Esophagus mucosa (tissue), 1 donor: ENCODE data around the gene SLC26A6. TPM values are rescaled to one million over a fixed set of nuclear protein-coding genes. Genes with fewer than 3 reads are reported as not detected.

Experiments
- ATAC-seq: fragments of 200-7000 bp; cut with Tn5 transposase; one replicate; pipeline ENCODE4 v1.9.1; 2020
- total RNA-seq: library from RNA; stranded (reverse); gene quantifications from one replicate; pipeline ENCODE4 v1.2.4, GENCODE V29; 2023
- donor health status: DM: yes; HTN: yes; CAD: no.

SLC26A6 gene
- total RNA-seq, 1 donor from 2014 or later: 7.9 TPM

DNA sequence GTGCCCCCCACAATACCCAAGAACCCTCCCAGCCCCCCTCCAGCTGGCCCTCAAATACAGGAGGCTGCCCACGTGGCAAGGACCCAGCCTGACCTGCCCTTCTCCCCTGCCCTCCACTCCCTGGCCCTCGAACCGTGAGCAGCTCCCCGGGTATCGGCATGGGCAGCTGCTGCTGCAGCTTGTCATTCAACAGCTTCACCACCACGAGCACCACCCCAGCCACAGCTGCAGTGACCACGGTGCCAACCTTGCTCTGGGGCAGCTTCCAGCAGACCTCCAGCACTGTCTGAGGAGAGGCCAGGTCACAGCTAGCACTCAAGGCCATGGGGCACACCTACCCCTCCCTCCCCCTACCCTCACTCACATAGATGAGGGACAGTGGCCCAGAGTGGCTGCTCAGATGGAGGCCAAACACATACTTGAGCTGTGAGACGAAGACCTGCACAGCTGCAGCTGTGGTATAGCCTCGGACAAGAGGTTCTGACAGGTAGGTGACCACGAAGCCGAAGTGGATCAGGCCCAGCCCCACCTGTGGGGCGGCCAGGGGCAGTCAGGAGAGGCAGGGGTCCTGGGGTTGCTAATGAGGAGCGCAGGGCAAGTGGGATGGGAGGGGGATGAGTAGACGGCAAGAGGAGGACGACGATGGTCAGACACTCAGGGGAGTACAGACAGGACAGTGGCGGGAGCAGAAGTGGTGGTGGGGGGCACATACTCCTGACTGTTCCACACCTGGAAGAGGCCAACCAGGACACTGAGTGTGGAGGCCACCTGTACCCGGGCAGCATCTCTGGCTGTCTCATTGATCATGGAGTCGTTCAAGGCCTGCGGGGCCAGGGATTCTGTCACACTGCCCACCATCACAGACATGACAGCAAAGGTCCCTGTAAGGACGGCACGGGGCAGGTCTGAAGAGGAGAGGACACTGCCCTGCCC is 3.5 kb downstream of the SLC26A6 start:
- ATAC-seq: no peak

DNA sequence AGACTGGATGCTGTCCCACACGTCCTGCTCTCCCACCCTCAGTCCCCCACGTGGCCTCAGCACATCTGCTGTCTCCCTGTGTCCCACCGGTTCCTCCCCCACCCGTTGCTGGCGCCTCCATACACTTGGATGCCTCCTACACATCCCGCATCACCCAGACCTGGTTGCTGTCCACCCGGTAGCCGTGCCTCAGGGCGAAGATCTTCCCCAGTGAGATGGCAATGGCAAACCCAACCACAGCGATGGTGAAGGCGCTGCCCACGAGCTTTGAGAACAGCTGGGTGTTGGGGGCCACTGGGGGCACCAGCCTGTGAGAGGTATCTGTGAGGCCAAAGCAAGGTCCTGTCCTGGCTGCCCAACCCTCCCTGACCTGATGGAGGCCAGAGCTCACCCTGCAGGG is 4.4 kb downstream of the SLC26A6 start:
- ATAC-seq: no peak

DNA sequence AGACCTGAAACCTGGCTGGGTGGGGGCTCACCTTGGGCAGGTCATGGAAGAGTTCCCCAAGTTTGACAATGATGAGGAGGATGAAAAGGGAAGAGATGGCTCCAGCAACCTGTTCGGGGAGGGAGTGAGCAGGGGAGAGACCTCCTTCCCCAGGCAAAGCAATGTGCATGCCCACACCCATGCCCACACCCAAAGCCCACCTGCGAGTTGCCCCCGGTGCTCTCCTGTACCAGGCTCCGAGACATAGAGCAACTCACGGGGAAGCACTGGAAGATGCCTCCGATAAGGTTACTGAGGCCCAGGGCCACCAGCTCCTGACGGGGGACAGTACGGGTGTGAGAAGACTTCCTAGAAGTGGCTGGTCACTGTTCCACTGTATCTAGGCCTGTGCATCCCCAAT is 4.9 kb downstream of the SLC26A6 start:
- ATAC-seq: no peak

DNA sequence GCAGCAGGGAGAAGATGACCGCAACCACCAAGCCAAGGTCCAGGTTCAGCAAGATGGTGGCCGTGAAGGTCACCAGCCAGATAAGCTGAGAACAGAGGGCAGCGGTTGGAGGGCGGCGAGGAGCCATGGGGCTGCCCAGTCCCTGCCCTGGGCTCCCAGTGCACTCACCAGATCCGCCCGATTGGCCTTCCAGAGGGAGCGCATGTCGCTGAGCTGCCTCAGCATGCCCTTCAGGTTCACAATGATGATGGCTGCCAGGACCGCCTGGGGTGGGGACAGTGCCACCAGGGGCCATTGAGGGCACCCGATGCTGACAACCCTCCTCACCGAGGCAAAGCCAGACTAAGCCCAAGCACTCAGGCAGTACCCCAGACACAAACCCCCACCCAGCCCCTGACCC is 5.4 kb downstream of the SLC26A6 start:
- ATAC-seq: no peak

DNA sequence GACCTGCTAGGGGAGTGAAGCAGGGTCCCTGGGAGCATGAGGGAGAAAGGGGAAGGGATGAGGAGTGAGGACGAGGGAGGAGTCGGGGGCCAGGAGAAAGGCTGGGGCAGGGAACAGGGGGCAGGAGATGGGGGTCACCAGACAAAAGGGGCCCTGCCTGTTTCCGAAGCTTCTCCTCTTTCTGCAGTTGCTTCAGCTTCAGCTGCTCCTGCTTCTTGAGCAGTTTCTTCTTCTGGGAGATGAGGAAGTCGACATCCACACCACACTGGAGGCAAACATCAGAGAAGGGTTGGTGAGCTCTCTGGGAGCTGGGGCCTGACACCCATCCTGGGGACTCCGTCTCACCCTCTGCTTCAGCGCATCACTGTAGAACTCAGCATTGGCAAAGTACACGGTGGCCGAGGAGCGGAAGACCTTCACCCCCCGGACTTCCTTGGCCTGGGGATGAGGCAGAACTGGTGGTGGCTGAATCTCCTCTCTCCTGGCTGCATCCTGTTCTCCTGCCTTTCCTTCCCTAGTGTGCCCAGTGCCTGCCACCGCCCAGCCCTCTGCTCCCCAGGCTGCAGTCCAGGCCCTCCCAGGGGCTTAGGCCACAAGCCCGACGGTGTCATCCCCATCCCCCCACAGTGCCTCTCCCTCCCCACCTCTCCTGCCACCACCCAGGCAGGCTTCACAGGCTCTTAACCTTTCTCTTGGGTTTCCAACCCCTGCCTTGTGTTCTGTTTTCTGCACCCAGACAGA is 6.8 kb downstream of the SLC26A6 start:
- no peak for ATAC-seq

DNA sequence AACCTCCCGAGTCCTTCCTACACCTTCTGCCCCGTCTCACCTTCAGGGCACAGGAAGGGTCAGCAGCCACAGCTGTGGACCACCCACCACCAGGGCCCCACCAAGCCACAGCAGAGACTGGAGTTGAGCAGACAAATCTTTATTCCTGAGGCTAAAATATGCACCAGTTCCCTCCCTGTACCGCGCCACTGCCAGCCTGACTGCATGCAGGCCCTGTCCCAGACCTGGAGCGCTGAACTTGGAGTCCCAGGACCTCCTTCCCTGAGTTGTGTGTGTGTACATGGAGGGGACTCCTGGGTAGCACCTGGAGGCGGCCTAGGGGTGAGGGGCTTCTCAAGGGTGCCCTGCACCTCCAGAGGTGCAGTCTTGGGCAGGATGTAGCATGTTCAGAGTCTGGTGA is 9.7 kb downstream of the SLC26A6 start:
- no peak for ATAC-seq

DNA sequence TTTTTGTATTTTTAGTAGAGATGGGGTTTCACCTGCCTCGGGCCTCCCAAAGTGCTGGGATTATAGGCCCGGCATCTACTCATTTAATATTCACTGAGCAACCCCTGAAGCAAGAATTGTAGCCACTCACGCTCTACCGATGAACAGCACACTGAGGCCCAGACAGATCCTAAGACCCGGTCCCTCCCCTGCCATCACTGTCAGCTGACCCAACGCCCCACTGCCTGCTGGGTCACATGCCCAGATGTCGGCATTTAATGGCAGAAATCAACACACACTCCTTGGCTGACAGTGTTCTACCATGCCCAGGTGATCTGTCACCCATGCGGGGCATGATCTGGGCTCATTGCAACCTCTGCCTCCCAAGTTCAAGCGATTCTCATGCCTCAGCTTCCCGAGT is 10.5 kb downstream of the SLC26A6 start:
- no peak for ATAC-seq

DNA sequence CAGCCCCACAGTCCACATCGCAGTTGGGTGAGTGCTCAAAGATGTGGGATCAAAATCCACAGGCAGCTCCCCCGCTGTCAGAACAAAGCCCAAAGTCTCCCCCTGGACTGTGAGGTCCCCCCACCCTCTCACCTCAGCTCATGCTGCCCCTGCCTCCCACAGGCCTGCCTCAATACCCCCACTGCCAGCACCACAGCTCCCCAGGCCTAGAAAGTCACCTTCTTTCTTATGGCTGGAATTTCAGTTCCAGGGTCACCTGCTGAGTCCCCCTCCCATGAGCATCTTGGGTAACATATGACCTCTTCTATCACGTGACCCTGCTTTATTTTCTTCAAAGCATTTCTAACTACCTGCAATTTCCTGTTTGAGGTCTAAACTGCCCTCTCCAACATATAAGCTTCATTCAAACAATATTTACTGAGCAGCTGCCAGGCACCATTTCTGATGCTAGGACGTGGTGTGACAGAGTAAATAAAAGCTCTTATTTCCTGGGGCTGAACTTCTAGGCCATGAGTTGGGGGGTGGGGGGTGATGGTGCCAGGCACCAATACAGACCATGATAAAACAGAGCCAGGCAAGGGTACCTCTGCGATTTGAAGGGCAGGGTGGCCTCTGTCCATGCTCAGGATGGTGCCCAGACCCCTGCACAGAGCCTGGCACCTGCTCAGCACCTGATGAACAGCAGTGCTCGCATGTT is 11.3 kb downstream of the SLC26A6 start:
- ATAC-seq: no peak

DNA sequence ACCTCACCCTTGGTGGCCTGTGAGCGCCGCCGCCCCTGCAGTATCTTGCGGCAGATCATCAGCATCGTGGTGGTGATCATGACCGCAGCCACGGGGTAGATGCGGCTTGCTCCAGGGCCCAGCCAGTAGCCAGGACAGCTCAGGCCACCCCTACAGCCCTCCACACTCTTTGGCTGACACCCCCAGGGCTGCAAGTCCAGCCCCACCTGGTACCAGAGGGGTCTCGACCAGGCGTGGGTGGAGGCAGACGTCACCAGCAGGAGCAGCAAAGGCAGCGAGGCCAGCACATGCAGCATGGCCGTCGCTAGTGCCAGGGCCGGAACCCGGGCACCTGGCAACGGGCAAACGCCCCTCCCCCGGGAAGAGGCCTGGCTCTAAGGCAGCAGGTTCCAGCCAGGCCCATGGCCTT is 13.8 kb downstream of the SLC26A6 start, which contains the start of gene TMEM89:
Gene TMEM89 (minus strand): TSS at position 309 of the 409 bp plus-strand sequence. CDS start 13 bp downstream, at position 296.
- ATAC-seq: peak; percentile 18

DNA sequence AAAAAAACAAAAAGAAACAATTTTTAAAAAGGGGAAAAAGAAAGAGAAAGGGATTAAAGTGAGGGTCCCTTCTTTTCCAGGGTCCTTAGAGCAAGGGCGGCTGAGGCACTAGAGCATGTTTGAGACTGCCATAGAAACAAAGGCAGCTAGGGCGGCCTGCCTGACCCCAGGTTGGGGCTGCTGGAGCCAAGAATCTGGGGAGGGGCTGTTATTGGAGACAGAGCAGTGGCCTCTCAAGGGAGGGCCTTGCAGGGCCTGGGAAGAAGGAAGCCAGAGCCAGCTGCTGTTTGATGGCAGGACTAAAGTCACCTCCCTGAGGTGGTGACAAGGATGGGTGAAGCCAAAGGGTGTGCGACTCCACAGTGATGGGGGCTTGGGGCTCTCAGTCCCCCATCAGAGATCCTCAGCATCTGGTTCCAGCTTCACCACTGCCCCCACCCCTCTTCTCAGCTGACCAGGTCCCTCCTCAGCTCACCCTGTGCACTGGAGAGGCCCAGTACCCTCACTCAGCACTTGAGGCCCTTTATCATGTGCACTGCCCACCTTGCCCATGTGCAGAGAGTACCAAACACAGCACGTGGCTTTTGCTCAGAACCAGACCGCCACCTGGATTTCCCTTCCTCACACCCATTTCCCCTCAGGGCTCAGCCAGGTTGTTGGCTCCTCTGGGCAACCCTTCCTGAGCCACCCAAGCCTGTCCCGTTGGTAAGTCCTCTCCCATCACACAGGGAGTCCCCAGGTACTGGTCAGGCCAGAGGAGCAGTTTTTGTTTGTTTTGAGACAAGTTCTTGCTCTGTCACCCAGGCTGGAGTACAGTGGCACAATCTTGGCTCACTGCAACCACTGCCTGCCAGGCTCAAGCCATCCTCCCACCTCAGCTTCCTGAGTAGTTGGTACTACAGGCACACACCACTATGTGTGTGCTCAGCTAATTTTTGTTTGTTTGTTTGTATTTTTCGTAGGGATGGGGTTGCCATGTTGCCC is 15.4 kb downstream of the SLC26A6 start:
- peak; percentile 36 for ATAC-seq

DNA sequence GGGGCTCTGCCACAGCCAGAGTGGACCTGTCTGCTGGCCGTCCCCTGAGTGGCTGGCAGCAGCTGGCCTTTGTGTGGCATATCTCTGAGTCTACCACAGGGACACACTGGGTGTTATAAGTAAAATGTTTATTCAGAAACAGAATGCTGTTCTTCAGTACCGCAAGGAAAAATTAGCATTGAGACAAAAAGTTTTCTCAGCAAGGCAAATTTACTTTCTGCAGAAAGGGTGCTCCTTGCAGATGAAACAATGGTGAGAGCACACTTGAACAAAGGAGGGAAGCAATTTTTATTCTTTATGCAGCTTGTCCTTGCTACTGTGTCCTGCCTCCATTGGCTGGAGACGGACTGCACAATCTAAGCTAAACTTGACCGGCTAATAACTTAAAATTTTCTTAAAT is 17.7 kb downstream of the SLC26A6 start:
- no peak for ATAC-seq

DNA sequence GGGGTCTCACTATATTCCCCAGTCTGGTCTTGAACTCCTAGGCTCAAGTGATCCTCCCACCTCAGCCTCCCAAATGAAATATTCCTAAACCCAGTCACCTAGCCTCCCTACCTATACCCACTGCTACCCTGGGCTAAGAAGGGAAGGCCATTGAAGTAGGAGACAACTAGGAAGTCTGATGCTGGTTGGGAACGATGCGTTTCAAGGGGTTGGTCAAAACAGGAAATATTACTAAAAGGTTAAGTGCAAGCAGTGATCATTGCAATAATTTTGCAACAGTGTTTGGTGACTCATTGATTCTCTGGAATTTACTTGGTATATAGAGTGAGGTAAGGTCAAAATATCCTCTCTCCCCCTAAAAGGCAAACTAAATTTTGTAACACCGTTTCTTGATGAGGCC is 21.2 kb downstream of the SLC26A6 start:
- ATAC-seq: peak; percentile 62

DNA sequence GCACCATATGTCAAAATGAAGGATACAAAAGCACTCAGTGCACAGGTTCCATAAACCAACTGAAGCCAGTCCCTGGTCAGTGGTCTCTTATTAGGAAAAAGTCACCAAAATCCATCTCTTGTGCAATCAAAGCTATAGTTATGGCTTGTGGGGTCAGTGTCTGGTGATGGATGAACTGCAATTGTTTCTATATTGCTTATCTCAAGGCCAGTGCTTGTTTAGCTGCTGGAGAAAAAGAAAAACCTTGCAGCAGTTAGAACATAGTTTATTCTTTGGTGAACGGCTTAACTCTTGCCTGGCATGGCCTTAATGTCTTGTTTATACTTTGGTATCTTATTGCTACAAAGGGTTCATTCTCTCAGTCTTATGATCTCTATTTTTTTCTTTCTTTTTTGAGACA is 23.0 kb downstream of the SLC26A6 start:
- no peak for ATAC-seq

DNA sequence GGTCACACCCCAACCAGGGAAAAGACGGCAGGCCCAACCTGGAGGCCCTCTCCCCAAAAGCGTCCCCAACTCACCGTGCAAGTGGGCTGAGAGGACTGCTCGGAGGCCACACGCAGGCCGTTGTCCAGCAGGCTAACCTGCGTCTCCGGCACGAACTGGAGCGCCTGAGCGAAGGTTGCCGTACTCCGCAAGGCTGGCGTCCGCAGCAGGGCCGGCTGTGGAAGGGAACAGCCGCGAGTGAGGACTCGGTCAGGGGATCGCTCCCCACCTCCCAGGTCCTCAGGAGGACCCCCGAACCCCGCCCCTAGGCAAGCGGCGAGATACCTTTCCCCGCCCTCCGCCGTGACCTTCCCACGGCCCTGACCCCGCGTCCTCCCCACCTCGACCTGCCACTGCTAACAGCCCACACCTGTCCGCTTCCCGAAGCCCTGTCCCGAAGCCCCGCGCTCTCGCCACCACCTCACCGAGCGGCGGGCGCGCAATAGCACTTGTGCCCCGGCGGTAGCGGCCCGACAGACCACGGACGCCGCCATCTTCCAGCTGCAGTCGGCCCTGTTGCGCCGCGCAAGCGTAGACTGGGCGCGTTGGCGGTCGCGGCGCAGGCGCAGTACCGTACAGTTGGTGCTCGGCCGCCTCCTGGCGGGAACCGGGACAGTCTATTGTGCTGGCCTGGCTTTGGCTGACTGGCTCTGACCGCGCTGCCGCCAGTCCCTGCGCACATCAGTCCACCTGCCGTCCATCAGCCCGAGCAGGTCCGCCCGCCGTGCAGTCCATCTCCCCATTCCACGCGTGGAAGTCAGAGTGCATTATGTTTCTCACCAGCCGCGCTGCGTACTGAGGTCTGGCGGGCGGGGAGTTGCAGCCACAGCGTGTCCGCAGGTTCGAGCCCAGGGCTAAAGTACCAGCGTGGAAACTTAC is 25.9 kb downstream of the SLC26A6 start, which contains the start of gene UQCRC1:
Gene UQCRC1 (minus strand): TSS at position 559 of the 918 bp plus-strand sequence. CDS start 26 bp downstream, at position 533.
- ATAC-seq: peak; percentile 98

DNA sequence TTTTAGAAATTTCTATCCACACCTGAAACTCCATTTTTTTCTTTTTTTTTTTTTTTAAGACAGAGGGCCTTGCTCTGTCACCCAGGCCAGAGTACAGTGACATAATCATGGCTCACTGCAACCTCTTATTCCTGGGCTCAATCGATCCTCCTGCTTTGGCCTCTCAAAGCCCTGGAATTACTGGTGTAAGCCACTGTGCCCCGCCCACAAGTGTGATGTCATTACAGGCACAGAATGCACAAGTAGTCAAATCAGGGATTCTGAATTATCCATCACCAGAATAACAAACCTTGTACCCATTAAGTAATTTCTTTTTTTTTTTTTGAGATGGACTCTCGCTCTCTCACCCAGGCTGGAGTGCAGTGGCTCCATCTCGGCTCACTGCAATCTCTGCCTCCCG is 27.7 kb downstream of the SLC26A6 start:
- no peak for ATAC-seq

DNA sequence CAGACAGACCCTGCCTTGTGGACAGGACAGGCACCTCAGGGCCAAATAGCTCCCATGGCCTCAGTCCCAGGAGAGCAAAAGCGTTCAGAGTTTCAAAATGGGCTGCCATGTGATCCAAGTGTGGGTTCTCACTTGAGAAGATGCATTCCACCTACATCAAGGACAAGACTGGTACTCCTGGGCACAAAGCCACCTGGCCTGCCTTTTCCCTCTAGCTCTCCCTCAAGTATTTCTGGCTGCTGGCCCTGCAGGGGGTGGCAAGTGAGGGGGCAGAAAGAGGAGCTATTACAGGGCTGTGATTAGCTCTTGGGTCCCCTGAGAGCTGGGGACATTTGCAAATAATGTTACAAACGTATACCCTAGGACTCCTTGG is 33.7 kb downstream of the SLC26A6 start:
- no peak for ATAC-seq

DNA sequence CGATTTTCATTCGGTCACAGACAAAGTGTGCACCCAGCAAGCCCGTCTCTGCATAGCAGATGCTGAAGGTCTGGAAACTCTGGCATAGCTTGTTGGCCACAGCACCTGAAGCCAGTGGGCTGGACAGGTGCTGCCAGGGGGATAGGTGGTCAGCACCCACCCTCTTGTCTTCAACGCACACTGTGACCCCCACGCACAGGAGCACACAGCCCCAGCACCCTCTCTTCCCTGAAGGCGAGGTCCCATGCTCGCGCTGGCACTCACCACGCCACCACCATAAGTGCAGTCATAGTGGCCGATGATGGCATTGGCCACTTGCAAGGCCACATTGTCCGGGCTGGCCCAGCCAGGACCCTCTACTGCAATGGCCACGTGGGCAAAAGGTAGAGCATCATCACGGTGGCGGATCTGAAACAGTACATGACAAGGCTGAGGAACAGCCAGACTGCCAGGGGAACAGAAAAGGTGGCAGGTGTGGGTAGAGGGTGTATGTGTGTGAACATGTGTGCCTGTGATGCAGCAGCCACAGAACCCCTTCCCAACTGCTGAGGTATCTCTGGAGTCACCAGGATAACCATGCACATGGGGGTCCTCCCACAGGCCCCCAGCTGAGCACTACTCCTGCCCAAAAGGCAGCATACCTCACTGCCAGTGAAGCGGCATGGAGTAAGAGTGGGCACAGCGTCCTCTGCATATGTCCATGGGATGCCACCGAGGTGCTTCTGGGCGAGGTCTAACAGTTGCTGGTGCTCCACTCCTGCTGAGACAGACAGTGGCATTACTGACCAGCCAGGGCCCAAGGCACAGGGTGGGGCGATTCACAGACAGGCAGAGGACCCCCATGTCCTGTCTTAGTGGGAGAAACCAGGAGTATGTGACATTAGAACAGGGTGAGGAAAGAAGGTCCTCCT is 34.3 kb downstream of the SLC26A6 start:
- ATAC-seq: no peak

DNA sequence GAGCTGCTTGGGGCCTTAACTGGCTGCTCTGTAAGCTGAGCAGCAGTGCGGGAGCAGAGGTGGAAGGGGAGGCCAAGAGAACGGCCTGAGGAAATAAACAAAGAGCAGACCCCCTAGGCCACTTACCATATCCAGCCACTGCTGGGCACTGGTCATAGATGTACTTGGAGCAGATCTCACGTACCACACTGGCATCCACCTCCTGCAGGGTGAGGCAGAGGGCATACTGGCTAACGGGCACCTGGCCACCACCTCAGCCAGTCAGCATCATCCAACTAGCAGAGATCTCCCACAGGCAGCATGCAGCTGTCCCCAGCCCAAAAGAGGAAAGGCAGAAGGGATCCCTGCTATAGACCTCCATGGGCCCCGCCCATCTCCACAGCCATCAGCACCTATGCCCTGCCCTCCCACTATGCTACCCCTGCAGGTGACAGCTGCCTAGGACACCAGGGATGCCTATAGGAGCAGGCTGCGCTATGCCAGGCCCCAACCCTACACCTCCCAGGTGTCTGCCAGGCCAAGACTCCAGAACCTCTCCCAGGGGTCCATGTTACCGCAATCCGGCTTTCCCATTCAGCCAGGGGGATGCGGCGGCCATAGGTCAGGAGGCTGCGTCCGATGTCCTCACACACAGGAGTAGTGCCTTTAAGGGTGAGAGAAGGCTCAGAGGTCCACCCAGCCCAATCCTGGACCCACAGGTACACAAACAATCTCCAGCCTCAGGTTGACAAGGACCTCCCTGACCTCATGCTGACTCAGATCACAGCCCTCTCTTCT is 35.6 kb downstream of the SLC26A6 start:
- ATAC-seq: no peak

DNA sequence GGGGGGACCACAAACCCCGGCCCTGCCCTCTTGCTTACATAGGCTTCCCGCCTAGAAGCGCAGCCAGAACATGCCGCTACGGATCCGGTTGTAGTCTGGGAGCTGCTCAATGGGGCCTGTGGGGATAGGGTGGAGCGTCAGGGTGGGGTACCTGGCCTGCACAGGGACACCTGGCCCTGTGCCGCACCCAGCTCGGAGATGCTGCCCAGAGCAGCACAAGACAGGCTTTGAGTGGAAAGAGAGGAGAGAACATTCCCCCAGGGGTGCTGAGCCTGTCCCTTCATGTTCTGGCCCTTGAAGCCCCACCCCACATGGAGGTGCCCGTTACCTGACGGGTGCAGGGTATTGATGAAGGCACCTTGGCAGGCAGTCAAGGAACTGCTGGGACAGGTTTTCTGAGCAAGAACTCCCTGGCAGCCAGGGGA is 36.2 kb downstream of the SLC26A6 start:
- ATAC-seq: peak; percentile 86
